Neutrophil (primary cell): Measurements from ENCODE around the gene ORC2.
A peak's percentile ranks its signal among the peaks of the same experiment; 100 is the strongest.

Experiments used
- H3K27ac ChIP-seq: fragments of 200-600 bp; sonication (generic); 2 replicates; pipeline ENCODE4 v1.5.1; 2016; ENCODE audit warnings: mild to moderate bottlenecking, moderate library complexity
- H3K27me3 ChIP-seq: fragments of 200-600 bp; sonication (generic); 2 replicates; pipeline ENCODE4 v1.6.0; 2016; ENCODE audit warnings: mild to moderate bottlenecking
- H3K36me3 ChIP-seq: fragments of 200-600 bp; sonication (generic); 2 replicates; pipeline ENCODE4 v1.5.1; 2017
- H3K4me1 ChIP-seq, 2 experiments: fragments of 200-600 bp in 1 of 2; sonication (generic) in 1 of 2; 1 replicate in 1 of 2; 2 replicates in 1 of 2; pipeline versions ENCODE4 v1.5.1 to v1.6.1; 2013 to 2016; ENCODE audit warnings: low read depth in 1 of 2, low read length in 1 of 2, mild to moderate bottlenecking in 1 of 2, moderate library complexity in 1 of 2; ENCODE audit not compliant: control insufficient read depth in 1 of 2, insufficient read depth in 1 of 2
- H3K4me3 ChIP-seq, 2 experiments: fragments of 200-600 bp in 1 of 2; sonication (generic) in 1 of 2; 1 replicate in 1 of 2; 2 replicates in 1 of 2; pipeline ENCODE4 v1.5.1; 2013 to 2016; ENCODE audit warnings: low read depth in 1 of 2, low read length in 1 of 2, mild to moderate bottlenecking in 1 of 2, moderate library complexity in 1 of 2
- H3K9me3 ChIP-seq: fragments of 200-600 bp; sonication (generic); 2 replicates; pipeline ENCODE4 v1.5.1; 2016
- CTCF ChIP-seq: fragments of 200-600 bp; sonication (generic); IDR thresholded peaks from 2 replicates; pipeline ENCODE4 v1.5.1; 2016; ENCODE audit warnings: antibody characterized with exemption

Gene ORC2

GRCh38 chr2:200939832-200940231 is 23.6 kb downstream of the ORC2 start:
- H3K4me1 ChIP-seq = no peaks in the 10 kb centered on the region
- peaks cover 46% of the 10 kb centered on the region for H3K36me3 ChIP-seq
- H3K4me3 ChIP-seq = no peak overlapping the region
- H3K27me3 ChIP-seq = no peaks in the 10 kb centered on the region
- H3K27ac ChIP-seq = no peak overlapping the region
- no peak for TF ChIP-seq CTCF
- H3K9me3 ChIP-seq = no peaks in the 10 kb centered on the region

- H3K27me3 ChIP-seq = no peaks in the 10 kb centered on the region
- H3K27ac ChIP-seq = peak overlapping the region; percentile 67
- peaks cover 11 to 30% of the 10 kb centered on the region in 2 experiments for H3K4me1 ChIP-seq
- peak overlapping the region; percentile 6 to 33 for H3K4me3 ChIP-seq
- H3K9me3 ChIP-seq = no peaks in the 10 kb centered on the region
- TF ChIP-seq CTCF = no peak
- peaks cover 4% of the 10 kb centered on the region for H3K36me3 ChIP-seq
Measured at GRCh38 chr2:200930947-200931626, 32.4 kb downstream of the ORC2 start.

GRCh38 chr2:200929334-200930249 is 33.9 kb downstream of the ORC2 start:
- no peak overlapping the region for H3K4me3 ChIP-seq
- peaks cover 11% of the 10 kb centered on the region for H3K36me3 ChIP-seq
- no peaks in the 10 kb centered on the region for H3K9me3 ChIP-seq
- no peak for TF ChIP-seq CTCF
- no peaks in the 10 kb centered on the region for H3K27me3 ChIP-seq
- peaks cover 11 to 30% of the 10 kb centered on the region in 2 experiments for H3K4me1 ChIP-seq
- H3K27ac ChIP-seq = peak overlapping the region; percentile 67

GRCh38 chr2:200922439-200922838 is 41.0 kb downstream of the ORC2 start:
- Histone ChIP-seq H3K4me3 (no peak overlapping the region), H3K4me1 (no peaks in the 10 kb centered on the region), H3K9me3 (no peaks in the 10 kb centered on the region), H3K27me3 (no peaks in the 10 kb centered on the region), H3K36me3 (peaks cover 69% of the 10 kb centered on the region), H3K27ac (no peak overlapping the region)
- no peak for TF ChIP-seq CTCF

GRCh38 chr2:200913654-200914053 is 49.8 kb downstream of the ORC2 start:
- no peak overlapping the region for H3K27ac ChIP-seq
- no peaks in the 10 kb centered on the region for H3K4me1 ChIP-seq
- H3K9me3 ChIP-seq = no peaks in the 10 kb centered on the region

More at GRCh38 chr2:200913654-200914053, 49.8 kb downstream of the ORC2 start:
- H3K27me3 ChIP-seq = no peaks in the 10 kb centered on the region
- peaks cover 81% of the 10 kb centered on the region for H3K36me3 ChIP-seq
- TF ChIP-seq CTCF = no peak
- H3K4me3 ChIP-seq = no peak overlapping the region
